ENCODE results near the gene STAG1. TPM values are rescaled to one million over a fixed set of nuclear protein-coding genes. Genes with fewer than 3 reads are reported as not detected.

The STAG1 gene
- total and polyA plus RNA-seq, 2 of the 13 experiments (the other 11 are each of a cell fraction or from before 2014, with no cell fraction given), result 6.2 to 25.9 TPM

DNA sequence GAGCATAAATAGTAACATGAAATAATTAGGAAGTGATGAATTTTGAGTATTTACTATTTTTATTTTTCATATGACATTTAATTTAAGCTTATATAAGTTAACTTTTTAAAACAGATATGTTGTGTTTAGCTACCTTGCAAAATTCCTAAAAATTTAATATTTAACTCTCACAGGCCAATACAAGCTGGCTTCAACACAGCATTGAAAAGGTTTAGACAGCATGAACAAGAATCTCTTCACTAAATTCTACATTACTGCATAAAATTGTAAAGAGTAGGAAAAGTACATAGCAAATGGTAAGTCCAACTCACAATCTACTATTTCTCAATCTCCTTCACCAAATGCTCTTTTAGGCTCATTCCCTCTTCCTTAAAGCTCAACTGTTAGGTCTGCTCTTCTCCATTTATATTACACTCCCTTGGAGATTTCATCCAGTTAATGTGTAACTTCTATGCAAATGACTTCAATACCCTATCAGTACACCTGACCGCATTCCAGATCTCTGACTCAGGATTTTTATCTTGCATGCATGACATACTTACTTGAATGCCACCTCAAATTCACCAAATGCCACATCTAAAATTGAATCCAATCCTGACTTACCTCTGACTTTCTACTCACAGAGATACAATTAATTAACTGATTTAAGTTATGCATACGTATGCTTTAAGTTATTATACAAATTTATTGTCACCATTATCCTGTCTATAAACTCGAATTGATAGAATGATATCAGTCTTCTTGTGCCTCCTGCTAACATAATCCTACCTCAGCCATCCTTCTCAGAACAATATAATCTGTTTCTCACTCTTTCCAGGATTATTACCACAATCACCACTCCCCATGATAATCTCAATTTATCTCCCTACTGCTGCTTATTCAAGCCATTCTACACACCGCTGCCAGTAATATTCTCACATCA lies 127.0 kb downstream of the STAG1 start (continued):
- TF ChIP-seq, protein P1, sequence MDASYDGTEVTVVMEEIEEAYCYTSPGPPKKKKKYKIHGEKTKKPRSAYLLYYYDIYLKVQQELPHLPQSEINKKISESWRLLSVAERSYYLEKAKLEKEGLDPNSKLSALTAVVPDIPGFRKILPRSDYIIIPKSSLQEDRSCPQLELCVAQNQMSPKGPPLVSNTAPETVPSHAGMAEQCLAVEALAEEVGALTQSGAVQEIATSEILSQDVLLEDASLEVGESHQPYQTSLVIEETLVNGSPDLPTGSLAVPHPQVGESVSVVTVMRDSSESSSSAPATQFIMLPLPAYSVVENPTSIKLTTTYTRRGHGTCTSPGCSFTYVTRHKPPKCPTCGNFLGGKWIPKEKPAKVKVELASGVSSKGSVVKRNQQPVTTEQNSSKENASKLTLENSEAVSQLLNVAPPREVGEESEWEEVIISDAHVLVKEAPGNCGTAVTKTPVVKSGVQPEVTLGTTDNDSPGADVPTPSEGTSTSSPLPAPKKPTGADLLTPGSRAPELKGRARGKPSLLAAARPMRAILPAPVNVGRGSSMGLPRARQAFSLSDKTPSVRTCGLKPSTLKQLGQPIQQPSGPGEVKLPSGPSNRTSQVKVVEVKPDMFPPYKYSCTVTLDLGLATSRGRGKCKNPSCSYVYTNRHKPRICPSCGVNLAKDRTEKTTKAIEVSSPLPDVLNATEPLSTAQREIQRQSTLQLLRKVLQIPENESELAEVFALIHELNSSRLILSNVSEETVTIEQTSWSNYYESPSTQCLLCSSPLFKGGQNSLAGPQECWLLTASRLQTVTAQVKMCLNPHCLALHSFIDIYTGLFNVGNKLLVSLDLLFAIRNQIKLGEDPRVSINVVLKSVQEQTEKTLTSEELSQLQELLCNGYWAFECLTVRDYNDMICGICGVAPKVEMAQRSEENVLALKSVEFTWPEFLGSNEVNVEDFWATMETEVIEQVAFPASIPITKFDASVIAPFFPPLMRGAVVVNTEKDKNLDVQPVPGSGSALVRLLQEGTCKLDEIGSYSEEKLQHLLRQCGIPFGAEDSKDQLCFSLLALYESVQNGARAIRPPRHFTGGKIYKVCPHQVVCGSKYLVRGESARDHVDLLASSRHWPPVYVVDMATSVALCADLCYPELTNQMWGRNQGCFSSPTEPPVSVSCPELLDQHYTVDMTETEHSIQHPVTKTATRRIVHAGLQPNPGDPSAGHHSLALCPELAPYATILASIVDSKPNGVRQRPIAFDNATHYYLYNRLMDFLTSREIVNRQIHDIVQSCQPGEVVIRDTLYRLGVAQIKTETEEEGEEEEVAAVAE (CRISPR knock-in tag; IDR thresholded peaks at IDR 0.05; ENCODE audit: borderline replicate concordance), result no peak
- TF ChIP-seq GATAD2A (CRISPR knock-in tag; IDR thresholded peaks at IDR 0.05) (no peak), ZBTB21 (CRISPR knock-in tag; IDR thresholded peaks at IDR 0.05) (no peak), ZNF605 (CRISPR knock-in tag; IDR thresholded peaks at IDR 0.05) (no peak), ARNTL (CRISPR knock-in tag; IDR thresholded peaks at IDR 0.05) (no peak), ZNF317 (CRISPR knock-in tag; IDR thresholded peaks at IDR 0.05) (no peak), ZNF205 (CRISPR knock-in tag; IDR thresholded peaks at IDR 0.05) (no peak), NR1H2 (CRISPR knock-in tag; IDR thresholded peaks at IDR 0.05; ENCODE audit: borderline replicate concordance, low read depth) (no peak), PHF5A (CRISPR knock-in tag; IDR thresholded peaks at IDR 0.05; ENCODE audit: low read depth, unreplicated experiment) (no peak), ZBTB8A (CRISPR knock-in tag; IDR thresholded peaks at IDR 0.05; ENCODE audit: borderline replicate concordance, low read depth) (no peak), MIER2 (CRISPR knock-in tag; IDR thresholded peaks at IDR 0.05) (no peak), HDAC1 (CRISPR knock-in tag; IDR thresholded peaks at IDR 0.05) (no peak), SAP130 (CRISPR knock-in tag; IDR thresholded peaks at IDR 0.05; ENCODE audit: low read depth) (0 out of 2 replicates have a peak, but pooled peaks have one; percentile 34), MAF1 (CRISPR knock-in tag; IDR thresholded peaks at IDR 0.05; ENCODE audit: borderline replicate concordance) (no peak), NR2F2 (IDR thresholded peaks at IDR 0.05; ENCODE audit: borderline replicate concordance, low read depth) (no peak), SMAD1 (CRISPR knock-in tag; IDR thresholded peaks at IDR 0.05; ENCODE audit: borderline replicate concordance, low read depth) (no peak), SP5 (CRISPR knock-in tag; IDR thresholded peaks at IDR 0.05; ENCODE audit: borderline replicate concordance, low read depth) (no peak)
- TF ChIP-seq, protein P2, sequence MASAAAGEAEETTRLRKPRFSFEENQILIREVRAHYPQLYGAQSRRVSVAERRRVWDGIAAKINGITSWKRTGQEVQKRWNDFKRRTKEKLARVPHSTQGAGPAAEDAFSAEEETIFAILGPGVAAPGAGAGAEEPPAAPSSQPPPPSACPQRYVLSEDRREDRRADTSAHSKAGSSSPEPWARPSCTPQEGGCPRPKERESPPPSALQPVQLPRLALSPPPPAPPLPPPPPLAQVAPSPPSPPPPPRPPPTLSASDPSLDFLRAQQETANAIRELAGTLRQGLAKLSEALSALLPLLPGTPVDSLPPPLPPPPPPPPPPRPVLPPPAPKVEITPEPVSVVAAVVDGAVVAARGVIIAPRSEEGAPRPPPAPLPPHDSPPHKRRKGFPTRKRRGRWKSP (CRISPR knock-in tag; IDR thresholded peaks at IDR 0.05), result no peak
- TF ChIP-seq, protein P3, sequence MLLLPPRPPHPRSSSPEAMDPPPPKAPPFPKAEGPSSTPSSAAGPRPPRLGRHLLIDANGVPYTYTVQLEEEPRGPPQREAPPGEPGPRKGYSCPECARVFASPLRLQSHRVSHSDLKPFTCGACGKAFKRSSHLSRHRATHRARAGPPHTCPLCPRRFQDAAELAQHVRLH (CRISPR knock-in tag; IDR thresholded peaks at IDR 0.05; ENCODE audit: borderline replicate concordance, low read depth), result no peak
- TF ChIP-seq, protein P4, sequence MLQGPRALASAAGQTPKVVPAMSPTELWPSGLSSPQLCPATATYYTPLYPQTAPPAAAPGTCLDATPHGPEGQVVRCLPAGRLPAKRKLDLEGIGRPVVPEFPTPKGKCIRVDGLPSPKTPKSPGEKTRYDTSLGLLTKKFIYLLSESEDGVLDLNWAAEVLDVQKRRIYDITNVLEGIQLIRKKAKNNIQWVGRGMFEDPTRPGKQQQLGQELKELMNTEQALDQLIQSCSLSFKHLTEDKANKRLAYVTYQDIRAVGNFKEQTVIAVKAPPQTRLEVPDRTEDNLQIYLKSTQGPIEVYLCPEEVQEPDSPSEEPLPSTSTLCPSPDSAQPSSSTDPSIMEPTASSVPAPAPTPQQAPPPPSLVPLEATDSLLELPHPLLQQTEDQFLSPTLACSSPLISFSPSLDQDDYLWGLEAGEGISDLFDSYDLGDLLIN (CRISPR knock-in tag; IDR thresholded peaks at IDR 0.05; ENCODE audit: borderline replicate concordance), result no peak

All from HepG2 (cell line).